Measurements from ENCODE around the gene ISL1. TPM values are rescaled to one million over a fixed set of nuclear protein-coding genes. Genes with fewer than 3 reads are reported as not detected.

ISL1 gene
- total and polyA plus RNA-seq, 9 donors: not detected

DNA sequence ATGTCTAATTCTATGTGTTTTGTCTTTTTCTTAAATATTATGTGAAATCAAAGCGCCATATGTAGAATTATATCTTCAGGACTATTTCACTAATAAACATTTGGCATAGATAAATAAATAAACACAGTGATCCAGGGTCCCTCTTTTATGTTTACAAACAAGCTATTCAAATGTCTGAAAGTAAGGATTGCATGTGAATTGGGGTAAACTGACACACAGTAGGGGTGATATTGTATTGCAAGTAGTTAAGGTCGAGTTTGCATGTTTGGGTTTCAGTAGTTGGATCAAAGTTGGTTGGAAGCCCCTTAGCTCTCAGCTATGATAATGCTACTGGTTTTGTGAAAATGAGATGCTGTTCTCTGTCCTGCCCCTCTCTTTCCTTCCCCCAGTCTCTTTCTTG is 11.4 kb downstream of the ISL1 start:
- Histone ChIP-seq H3K4me3 (no peak overlapping the region), H3K27me3 (no peaks in the 10 kb centered on the region), H3K4me1 (ENCODE audit: insufficient read depth) (no peaks in the 10 kb centered on the region), H3K9me3 (no peaks in the 10 kb centered on the region), H3K27ac (no peak overlapping the region), H3K36me3 (no peaks in the 10 kb centered on the region)
- no peak for DNase-seq
- intact Hi-C loops (cut with DNase I): no loop called here
- TF ChIP-seq, protein P1, sequence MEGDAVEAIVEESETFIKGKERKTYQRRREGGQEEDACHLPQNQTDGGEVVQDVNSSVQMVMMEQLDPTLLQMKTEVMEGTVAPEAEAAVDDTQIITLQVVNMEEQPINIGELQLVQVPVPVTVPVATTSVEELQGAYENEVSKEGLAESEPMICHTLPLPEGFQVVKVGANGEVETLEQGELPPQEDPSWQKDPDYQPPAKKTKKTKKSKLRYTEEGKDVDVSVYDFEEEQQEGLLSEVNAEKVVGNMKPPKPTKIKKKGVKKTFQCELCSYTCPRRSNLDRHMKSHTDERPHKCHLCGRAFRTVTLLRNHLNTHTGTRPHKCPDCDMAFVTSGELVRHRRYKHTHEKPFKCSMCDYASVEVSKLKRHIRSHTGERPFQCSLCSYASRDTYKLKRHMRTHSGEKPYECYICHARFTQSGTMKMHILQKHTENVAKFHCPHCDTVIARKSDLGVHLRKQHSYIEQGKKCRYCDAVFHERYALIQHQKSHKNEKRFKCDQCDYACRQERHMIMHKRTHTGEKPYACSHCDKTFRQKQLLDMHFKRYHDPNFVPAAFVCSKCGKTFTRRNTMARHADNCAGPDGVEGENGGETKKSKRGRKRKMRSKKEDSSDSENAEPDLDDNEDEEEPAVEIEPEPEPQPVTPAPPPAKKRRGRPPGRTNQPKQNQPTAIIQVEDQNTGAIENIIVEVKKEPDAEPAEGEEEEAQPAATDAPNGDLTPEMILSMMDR (IDR thresholded peaks at IDR 0.05): no peak
- TF ChIP-seq POLR2A (IDR thresholded peaks at IDR 0.05) (no peak), EP300 (IDR thresholded peaks at IDR 0.05) (no peak)
- WGBS, 3 donors: 27 to 47% (median 43%) methylated on average over 2 of the region's 2 CpGs

- intact Hi-C loops (cut with DNase I): no loop called here
- Histone ChIP-seq H3K27ac (no peak overlapping the region), H3K4me1 (ENCODE audit: insufficient read depth) (no peaks in the 10 kb centered on the region), H3K4me3 (no peak overlapping the region), H3K27me3 (no peaks in the 10 kb centered on the region), H3K9me3 (no peaks in the 10 kb centered on the region), H3K36me3 (no peaks in the 10 kb centered on the region)
- no peak for TF ChIP-seq EP300 (IDR thresholded peaks at IDR 0.05)
- TF ChIP-seq, protein P1 (IDR thresholded peaks at IDR 0.05): no peak
- TF ChIP-seq POLR2A (IDR thresholded peaks at IDR 0.05): no peak
- no peak for DNase-seq
- WGBS, 3 donors: 14 to 35% (median 33%) methylated on average over 6 of the region's 6 CpGs
Measured at GRCh38 chr5:51395245-51395644, 12.0 kb downstream of the ISL1 start.

GRCh38 chr5:51395666-51396356 is 12.6 kb downstream of the ISL1 start:
- H3K27me3 ChIP-seq: no peaks in the 10 kb centered on the region
- TF ChIP-seq, protein P1 (IDR thresholded peaks at IDR 0.05): no peak
- TF ChIP-seq POLR2A (IDR thresholded peaks at IDR 0.05) (no peak), EP300 (IDR thresholded peaks at IDR 0.05) (no peak)
- H3K27ac ChIP-seq: no peak overlapping the region
- no peaks in the 10 kb centered on the region for H3K36me3 ChIP-seq
- 9 to 31% (median 14%) methylated on average over 10 of the region's 10 CpGs for WGBS, 3 donors
- H3K4me1 ChIP-seq (ENCODE audit: insufficient read depth): no peaks in the 10 kb centered on the region
- DNase-seq: no peak
- H3K4me3 ChIP-seq: no peak overlapping the region
- intact Hi-C loops (cut with DNase I): no loop called here
- H3K9me3 ChIP-seq: no peaks in the 10 kb centered on the region

DNA sequence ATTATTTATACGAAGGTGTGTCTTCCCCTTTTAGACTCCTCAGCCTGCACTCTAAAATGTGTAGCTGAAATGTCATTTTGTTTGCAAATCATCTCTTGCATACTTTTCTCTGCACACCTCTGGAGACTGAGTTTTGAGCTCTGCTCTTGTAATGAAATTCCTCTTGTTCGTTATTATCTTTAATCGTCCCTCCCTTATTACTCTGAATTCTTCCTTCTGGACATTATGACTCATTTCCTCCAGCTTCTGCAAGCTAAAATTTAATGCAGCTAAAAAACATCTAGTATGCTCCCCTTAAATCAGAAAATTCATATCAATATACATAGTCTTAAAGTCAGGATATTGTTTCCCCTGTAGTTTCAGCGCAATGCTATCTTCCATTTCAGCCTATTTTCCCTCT is 13.5 kb downstream of the ISL1 start:
- DNase-seq: no peak
- TF ChIP-seq EP300 (IDR thresholded peaks at IDR 0.05) (no peak), POLR2A (IDR thresholded peaks at IDR 0.05) (no peak)
- TF ChIP-seq, protein P1 (IDR thresholded peaks at IDR 0.05): no peak
- WGBS, 3 donors: 17 to 26% (median 23%) methylated on average over 4 of the region's 4 CpGs
- no peaks in the 10 kb centered on the region for H3K36me3 ChIP-seq
- H3K4me3 ChIP-seq: no peak overlapping the region
- intact Hi-C loops (cut with DNase I): no loop called here
- H3K9me3 ChIP-seq: no peaks in the 10 kb centered on the region
- no peaks in the 10 kb centered on the region for H3K27me3 ChIP-seq
- H3K27ac ChIP-seq: no peak overlapping the region
- H3K4me1 ChIP-seq (ENCODE audit: insufficient read depth): no peaks in the 10 kb centered on the region
